GM18508 (cell line): ENCODE data around the gene CACNB3.

Experiments used
- ATAC-seq: cut with Tn5 transposase; IDR thresholded peaks from one replicate; pipeline ENCODE4 v1.9.1; 2021; ENCODE audit warnings: moderate number of reproducible peaks; ENCODE audit not compliant: insufficient read depth, unreplicated experiment

The CACNB3 gene

GRCh38 chr12:48817873-48818830, at the start of gene CACNB3:
TSS of gene CACNB3 (plus strand) at chr12:48818496. CDS start at chr12:48818930, 434 bp downstream.
- ATAC-seq = no peak

DNA sequence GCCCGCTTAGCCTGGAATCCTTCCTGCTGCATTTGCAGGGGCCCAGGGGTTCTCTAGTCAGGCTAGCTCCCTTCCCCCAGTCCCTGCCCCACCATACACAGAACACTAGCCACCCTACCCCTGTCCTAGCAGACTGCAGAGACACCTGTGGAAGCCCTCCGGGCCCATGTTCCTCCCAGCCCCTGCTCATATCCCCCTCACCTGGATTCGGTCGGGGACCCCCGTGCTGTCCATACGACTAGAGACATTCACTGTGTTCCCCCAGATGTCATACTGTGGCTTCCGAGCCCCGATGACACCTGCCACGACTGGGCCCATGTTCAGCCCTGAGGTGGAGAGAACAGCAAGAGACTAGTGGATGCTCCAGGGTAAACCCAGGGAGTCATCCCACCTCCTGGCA, 49.6 kb upstream of the CACNB3 start:
- no peak for ATAC-seq

GRCh38 chr12:48770756-48771155, 47.5 kb upstream of the CACNB3 start:
- ATAC-seq = no peak

DNA sequence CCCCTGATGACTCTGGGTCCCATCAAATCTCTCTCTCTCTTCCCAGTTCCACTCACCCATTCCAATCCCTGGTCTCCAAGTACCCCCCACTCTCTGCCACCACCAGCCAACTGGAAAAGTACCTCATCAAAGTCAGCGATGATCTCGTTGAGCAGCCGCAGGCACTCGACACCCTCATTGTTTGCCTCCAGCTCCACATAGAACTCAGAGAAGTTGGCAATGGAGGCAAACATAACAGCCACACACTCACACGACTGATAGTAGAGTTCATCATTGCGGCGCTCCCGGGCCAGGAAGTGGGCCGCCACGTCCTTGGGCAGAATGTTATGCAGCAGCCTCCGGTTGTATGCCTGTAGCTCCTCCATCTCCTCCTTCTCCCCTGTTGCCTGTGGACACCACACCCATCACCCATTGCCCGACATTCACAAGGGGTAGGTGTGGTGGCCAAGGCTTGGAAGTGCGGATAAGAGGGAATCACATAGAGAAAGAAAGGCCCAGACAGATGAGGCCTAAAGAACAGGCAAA, 46.6 kb upstream of the CACNB3 start:
- ATAC-seq = no peak

DNA sequence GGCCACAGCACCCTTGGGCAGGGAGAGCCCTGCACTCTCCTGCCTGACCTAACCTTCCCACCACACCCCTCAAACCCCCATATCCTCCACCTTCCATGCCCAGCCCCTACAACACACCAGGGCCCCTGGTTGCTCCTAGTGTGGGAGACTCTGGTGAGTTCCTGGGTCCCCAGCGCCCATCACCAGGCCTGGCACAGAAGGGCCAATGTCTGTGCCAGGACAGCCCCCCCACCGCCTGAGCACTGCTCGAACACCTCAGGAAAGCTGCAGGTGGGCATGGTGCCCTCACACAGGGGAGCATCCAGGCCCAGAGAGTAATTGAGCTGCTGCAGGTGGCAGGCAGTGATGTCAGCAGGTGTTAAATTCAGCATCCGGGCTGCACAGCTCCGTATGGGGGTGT, 44.6 kb upstream of the CACNB3 start:
- ATAC-seq = no peak

DNA sequence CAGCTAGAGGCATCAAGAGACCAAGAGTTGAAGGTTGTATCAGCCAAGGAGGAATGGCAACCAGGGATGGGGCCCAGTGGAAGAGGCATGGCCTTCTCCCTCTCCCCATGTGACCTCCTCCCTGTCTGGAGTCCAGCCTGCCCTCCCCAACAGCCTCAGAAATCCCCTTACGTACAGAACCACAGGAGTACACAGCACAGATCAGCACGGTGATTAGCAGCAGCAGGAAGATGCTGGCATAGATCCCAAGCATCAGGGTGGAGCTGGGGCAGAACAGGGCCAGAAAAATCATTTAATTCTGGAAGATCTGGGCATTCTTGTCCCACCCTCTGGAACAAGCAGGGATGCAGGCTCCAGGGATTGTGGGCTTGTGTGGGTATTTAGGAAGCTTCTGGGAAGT, 43.8 kb upstream of the CACNB3 start:
- no peak for ATAC-seq

DNA sequence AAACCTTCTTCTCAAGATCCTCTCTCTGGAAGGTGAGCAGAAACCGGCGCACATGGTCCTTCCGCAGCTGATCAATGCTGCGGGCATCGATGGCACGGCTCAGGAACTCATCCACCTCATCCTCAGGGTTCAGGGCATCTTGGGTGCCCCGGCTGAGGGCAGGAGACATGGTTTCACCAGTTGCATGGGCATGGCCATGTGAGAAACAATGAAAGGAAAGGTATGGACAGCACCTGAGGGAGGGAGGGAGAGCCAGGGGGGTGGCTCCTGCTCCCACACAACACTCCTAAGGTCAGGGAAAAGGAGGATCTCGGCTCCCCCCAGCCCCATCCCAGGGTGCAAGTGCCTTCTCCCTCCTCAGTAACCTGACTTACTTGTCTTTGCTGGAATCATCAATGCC, 43.0 kb upstream of the CACNB3 start:
- no peak for ATAC-seq

DNA sequence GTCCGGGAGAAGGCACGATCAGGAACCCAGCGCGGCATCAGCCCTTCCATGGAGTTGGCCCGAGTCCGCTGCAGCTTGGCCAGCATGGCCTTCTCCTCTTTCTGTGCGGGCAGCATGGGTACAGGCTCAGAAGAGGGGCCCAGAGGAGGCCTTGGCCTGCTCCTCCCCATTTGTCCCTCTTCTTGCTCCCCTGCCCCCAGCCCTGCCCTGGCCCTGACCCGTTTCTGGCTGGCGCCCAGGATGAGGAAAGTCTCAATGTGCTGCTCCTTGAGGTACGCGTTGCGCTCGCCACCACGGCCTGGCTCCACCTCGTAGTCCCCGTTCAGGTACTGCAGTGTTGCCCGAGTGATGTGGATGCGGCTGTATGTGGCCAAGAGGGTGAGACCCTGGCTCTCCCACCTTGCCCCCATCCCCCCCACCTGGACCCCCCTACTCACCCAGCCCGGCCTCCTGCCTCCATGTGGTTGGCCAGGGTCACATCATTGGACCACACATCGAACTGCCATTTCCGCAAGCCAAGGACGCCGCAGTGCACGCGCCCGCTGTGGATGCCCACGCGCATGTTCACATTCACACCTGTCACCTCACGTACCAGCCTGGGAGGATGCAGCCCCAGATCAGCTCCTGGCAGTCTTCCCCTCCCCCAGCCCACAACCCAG, 42.2 kb upstream of the CACNB3 start:
- no peak for ATAC-seq

DNA sequence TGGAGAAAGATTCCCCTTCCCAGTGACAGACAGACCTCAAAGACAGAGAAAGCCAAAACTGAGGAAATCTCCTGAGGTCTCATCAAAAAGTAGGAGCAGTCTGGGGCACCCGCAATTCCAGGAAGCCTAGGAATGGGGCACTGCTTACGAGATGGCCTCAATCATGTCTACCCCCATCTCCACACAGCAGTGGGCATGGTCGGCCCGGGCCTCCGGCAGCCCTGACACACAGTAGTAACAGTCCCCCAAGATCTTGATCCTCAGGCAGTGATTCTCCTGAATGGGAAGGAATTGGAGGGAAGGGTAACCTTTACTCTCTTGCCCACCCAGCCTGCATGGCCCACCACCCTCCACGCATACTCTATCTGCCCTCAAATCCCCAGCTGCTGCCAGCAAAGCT, 41.3 kb upstream of the CACNB3 start:
- ATAC-seq = no peak

DNA sequence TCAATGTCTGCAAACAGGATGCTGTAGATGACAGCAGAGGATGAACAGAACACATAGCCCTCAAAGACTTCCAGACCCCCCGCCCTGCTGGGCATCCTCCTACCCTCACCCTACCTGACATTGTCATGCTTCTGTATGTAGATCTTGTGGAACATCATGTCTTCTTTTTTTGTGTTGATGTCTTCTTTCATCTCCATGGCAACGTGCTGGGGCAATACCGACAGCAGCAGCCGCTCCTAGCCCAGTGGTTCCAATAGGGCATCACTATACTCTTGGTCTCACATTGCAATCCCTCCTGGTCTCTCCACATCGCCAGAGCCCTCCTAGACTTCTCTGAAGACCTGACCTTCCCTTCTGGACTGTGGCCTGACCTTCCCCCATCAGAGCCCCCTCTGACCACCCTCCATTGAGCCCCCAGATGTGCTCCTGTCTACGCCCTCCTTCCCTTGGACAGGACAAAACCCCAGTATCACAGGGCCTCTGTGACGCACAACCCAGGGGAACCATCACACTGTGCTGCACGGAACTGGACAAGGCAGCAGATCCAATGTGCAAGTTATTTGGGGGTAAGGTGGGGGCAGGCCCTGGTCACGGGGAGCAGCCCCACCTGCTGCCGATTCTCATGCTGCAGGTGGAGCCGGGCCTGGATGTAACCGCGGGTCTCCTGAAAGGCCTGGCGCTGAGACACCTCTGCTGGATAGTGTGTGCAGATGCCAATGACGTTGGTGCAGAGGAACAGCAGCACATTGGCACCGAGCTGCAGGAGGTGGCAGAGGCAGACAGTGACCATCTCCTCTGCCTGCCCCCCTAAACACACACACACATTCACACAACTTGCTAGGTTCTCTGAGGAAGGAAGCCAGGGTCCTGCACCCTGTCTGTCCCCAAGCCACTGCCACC, 40.5 kb upstream of the CACNB3 start:
- ATAC-seq = no peak

GRCh38 chr12:48779869-48780268, 38.4 kb upstream of the CACNB3 start:
- ATAC-seq = no peak

- no peak for ATAC-seq
Observed at GRCh38 chr12:48780381-48781025, 37.8 kb upstream of the CACNB3 start.

DNA sequence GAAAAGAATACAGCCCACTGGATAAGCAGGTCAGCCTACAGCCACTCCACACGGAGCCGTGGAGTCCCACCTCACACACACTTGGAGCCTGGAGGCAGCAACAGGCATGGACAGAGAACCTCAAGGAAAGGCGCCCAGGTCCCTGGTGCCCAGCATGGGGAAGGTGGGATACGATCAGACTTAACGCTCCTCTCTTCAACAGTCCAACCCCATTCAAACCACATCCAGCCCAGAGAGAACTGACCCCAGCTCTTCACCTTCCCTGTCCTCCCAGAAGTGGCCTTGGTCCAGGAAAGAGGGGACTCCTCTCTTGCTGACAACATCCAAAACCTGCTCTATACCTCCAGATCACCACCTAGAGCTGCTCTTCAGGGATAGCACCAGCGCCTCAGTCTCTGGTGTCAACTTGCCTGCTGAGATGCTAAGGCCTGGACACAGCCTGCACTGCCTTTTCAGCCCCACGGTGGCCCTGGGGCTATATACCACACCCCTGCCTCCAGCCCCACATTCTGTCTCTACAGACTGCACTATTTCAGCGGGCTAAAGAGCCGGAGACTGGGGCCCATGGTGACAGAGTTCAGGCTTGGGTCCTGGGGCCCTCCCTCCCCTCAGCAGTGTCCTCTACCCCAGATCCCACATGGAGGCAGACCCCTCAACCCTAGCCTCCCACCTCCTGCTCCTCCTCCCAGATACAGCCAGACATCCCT, 36.4 kb upstream of the CACNB3 start:
- ATAC-seq = no peak

DNA sequence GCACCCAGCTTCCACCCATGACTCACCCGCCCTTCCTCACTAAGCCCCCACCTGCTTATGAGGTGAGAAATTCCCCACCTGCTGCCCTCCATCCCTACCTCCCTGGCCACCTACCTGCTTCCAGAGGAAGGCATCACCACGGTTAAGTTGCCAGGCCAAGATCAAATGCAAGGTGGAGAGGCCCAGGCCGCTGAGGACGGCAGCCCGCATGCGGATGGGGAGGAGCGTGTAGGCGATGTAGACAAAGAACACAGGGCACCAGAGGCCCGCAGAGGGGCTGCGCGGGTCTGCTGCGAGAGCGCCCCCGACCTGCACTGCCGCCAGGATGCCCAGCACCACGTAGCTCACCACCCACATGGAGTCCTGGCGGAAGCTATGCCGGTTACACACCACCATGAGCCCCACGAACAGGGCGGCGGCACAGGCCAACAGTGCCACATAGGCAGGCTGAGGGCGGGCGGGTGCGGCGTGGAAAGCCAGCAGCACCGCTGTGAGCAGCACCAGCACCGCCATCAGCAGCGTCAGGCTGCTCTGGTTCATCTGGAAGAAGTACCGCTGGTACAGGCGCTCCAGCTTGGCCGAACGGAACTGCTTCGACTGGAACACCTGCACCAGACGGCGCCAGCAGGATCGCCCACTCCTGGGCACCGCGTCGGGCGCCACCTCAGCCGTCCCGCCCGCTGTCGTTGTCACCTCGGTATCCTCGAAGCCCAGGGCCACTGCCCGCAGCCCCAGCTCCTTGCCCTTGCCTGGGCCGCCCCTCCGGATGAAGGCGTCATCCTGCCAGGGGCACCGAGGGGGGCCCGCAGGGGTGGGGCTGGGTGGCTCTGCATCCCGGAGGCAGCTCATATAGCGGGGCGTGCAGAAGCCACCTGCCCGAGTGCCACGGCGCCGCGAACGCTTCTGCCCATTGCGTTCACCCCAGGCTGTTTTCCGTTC, 35.6 kb upstream of the CACNB3 start:
- no peak for ATAC-seq

GRCh38 chr12:48783432-48783831, 34.9 kb upstream of the CACNB3 start:
- ATAC-seq = no peak

GRCh38 chr12:48786591-48787544, 31.4 kb upstream of the CACNB3 start:
- no peak for ATAC-seq
